Body of pancreas (tissue), 4 donors: ENCODE data around the gene ABCB10. TPM values are rescaled to one million over a fixed set of nuclear protein-coding genes. Genes with fewer than 3 reads are reported as not detected.
"Not testable (repeated sequence)": the region's sequence is repeated elsewhere in the genome, so short reads cannot be mapped to it uniquely, and the experiment has no call there.

Experiments
- ATAC-seq: fragments of 150-250 bp; one replicate; pipeline ENCODE4 v1.9.1; 2016
- DNase-seq, 4 donors: peaks; one replicate each; pipeline ENCODE4 v3.0.0-alpha.2; 2019
- H3K27ac ChIP-seq, 4 donors: fragments of 200-600 bp; sonication (generic); 1 replicate in 3 of 4; 2 replicates in 1 of 4; pipeline versions ENCODE4 v1.5.1 to v1.6.1; 2016 to 2019; ENCODE audit warnings: mild to moderate bottlenecking in 1 of 4, mixed read lengths in 1 of 4, moderate library complexity in 1 of 4
- H3K27me3 ChIP-seq, 2 donors: fragments of 200-600 bp; sonication (generic); one replicate each; pipeline ENCODE4 v1.6.0; 2016; ENCODE audit warnings: mild to moderate bottlenecking in 1 of 2
- H3K36me3 ChIP-seq, 2 donors: fragments of 200-600 bp; sonication (generic); replicated peaks in 1 of 2; 2 replicates each; pipeline ENCODE4 v1.5.1; 2016; ENCODE audit warnings: low read depth in 2 of 2; ENCODE audit not compliant: insufficient read depth in 1 of 2
- H3K4me1 ChIP-seq: fragments of 200-600 bp; sonication (generic); one replicate; pipeline ENCODE4 v1.6.0; 2016
- H3K4me3 ChIP-seq, 2 donors: fragments of 200-600 bp; sonication (generic); 1 replicate in 1 of 2; 2 replicates in 1 of 2; pipeline ENCODE4 v1.5.1; 2016 to 2019
- H3K9me3 ChIP-seq, 3 donors: fragments of 200-600 bp; sonication (generic); 1 replicate in 2 of 3; 2 replicates in 1 of 3; pipeline ENCODE4 v1.5.1; 2016
- CTCF ChIP-seq, 7 experiments: fragments of 450-650 bp in 4 of 7; fragments of 200-600 bp in 3 of 7; sonication (generic) in 3 of 7; IDR thresholded peaks; one replicate each; pipeline ENCODE4 v1.5.1; 2016 to 2019; ENCODE audit warnings: antibody characterized with exemption in 7 of 7
- POLR2A ChIP-seq, 3 donors: fragments of 450-650 bp; IDR thresholded peaks; one replicate each; pipeline ENCODE4 v1.6.1; 2016; ENCODE audit warnings: antibody characterized with exemption in 3 of 3, mild to moderate bottlenecking in 2 of 3
- WGBS, 2 donors: methylation state at CpG; one replicate each; pipeline ENCODE4 v1.1.5; 2017; 5-methylcytosine and 5-hydroxymethylcytosine counted together
- intact Hi-C: fragments of 100-400 bp; cut with DNase I; formaldehyde crosslinking; loops from one replicate; pipeline ENCODE4 v1.15.1; 2023
- total RNA-seq, 2 donors: library from RNA; depleted of rRNA; stranded (reverse); fragments of >200 nt; gene quantifications; one replicate each; pipeline ENCODE4 v1.1.0, GENCODE V29; 2016

Gene ABCB10
- total RNA-seq, 2 donors from 2014 or later, result 7.8 to 15.2 TPM

- Histone ChIP-seq H3K36me3 (peaks cover 1 to 8% of the 10 kb centered on the region in 2 donors), H3K4me3 (no peak overlapping the region), H3K4me1 (no peaks in the 10 kb centered on the region), H3K9me3 (no peaks in the 10 kb centered on the region), H3K27ac (no peak overlapping the region), H3K27me3 (no peaks in the 10 kb centered on the region)
- WGBS, 2 donors, result 94 to 98% methylated on average over 3 of the region's 3 CpGs
- intact Hi-C loops, result no loop called here
- no peak for TF ChIP-seq POLR2A (IDR thresholded peaks at IDR 0.05)
- TF ChIP-seq CTCF (IDR thresholded peaks at IDR 0.05), result no peak
- no peak for ATAC-seq
- DNase-seq, result no peak
Observed at GRCh38 chr1:229599218-229599954, 40.9 kb upstream of the ABCB10 start.

- intact Hi-C loops, result no loop called here
- TF ChIP-seq POLR2A (IDR thresholded peaks at IDR 0.05) (no peak), CTCF (IDR thresholded peaks at IDR 0.05) (no peak)
- Histone ChIP-seq H3K27me3 (no peaks in the 10 kb centered on the region), H3K9me3 (no peaks in the 10 kb centered on the region), H3K4me1 (no peaks in the 10 kb centered on the region), H3K36me3 (peaks cover 8 to 12% of the 10 kb centered on the region in 2 donors), H3K4me3 (no peak overlapping the region), H3K27ac (peak overlapping the region in 1 of 4 donors; percentile 10)
- DNase-seq (no peak), ATAC-seq (no peak)
- WGBS, 2 donors, result 68 to 74% methylated on average over 3 of the region's 3 CpGs
Observed at GRCh38 chr1:229597877-229598276, 39.4 kb upstream of the ABCB10 start.

GRCh38 chr1:229596925-229597699 is 38.6 kb upstream of the ABCB10 start:
- Histone ChIP-seq H3K27me3 (no peaks in the 10 kb centered on the region), H3K4me3 (no peak overlapping the region), H3K9me3 (no peaks in the 10 kb centered on the region), H3K27ac (peak overlapping the region in 2 of 4 donors; percentile 10 to 24), H3K36me3 (peaks cover 8 to 10% of the 10 kb centered on the region in 2 donors), H3K4me1 (no peaks in the 10 kb centered on the region)
- no peak for TF ChIP-seq POLR2A (IDR thresholded peaks at IDR 0.05)
- no peak for TF ChIP-seq CTCF (IDR thresholded peaks at IDR 0.05)
- peak; percentile 63 for ATAC-seq
- peak in 3 of 4 donors; percentile 25 to 48 (median 27) for DNase-seq
- WGBS, 2 donors, result 70 to 83% methylated on average over 7 of the region's 7 CpGs
- intact Hi-C loops, result no loop called here

GRCh38 chr1:229595876-229596275 is 37.4 kb upstream of the ABCB10 start:
- H3K27ac ChIP-seq, ATAC-seq, DNase-seq, H3K27me3 ChIP-seq, H3K4me3 ChIP-seq, intact Hi-C loops, H3K4me1 ChIP-seq, H3K9me3 ChIP-seq: not testable (repeated sequence)
- WGBS, 2 donors, result 97 to 98% methylated on average over 3 to 7 of the region's 7 CpGs
- peaks cover 8 to 10% of the 10 kb centered on the region in 2 donors for H3K36me3 ChIP-seq

GRCh38 chr1:229594227-229595008 is 35.9 kb upstream of the ABCB10 start:
- Histone ChIP-seq H3K36me3 (peaks cover 8 to 10% of the 10 kb centered on the region in 2 donors), H3K4me1 (no peaks in the 10 kb centered on the region), H3K27ac (no peak overlapping the region), H3K27me3 (no peaks in the 10 kb centered on the region), H3K4me3 (no peak overlapping the region), H3K9me3 (no peaks in the 10 kb centered on the region)
- no peak for ATAC-seq
- 93 to 96% methylated on average over 30 to 34 of the region's 34 CpGs for WGBS, 2 donors
- TF ChIP-seq POLR2A (IDR thresholded peaks at IDR 0.05), result no peak
- TF ChIP-seq CTCF (IDR thresholded peaks at IDR 0.05), result no peak
- intact Hi-C loops, result no loop called here
- DNase-seq, result no peak
